HCT116 (cell line): Measurements from ENCODE around the gene SLC1A3. TPM values are rescaled to one million over a fixed set of nuclear protein-coding genes. Genes with fewer than 3 reads are reported as not detected.

Experiments used
- ATAC-seq: fragments of 200-7000 bp; cut with Tn5 transposase; 2 replicates; pipeline ENCODE4 v1.9.1; 2020; ENCODE audit warnings: mild to moderate bottlenecking, moderate library complexity
- BruUV-seq: library from RNA; stranded (reverse); fragments of 400-500 nt; replicated peaks from 2 replicates; lab custom pipeline; 2021; lab: Mats Ljungman, UMichigan
- CTCF ChIA-PET: fragments of 300-600 bp; sonication (Branson Sonifier 250); formaldehyde crosslinking; loops from one replicate; lab custom pipeline; 2021; ENCODE audit warnings: antibody characterized with exemption; lab: Charles Lee
- POLR2A ChIA-PET: fragments of 300-600, 350-600 bp; sonication (Branson Sonifier 250); formaldehyde crosslinking; loops from one replicate; lab custom pipeline; 2021; ENCODE audit warnings: antibody characterized with exemption; lab: Charles Lee
- RAD21 ChIA-PET, 2 experiments: fragments of 300-600 bp; sonication (Branson Sonifier 250); formaldehyde crosslinking; loops; one replicate each; lab custom pipeline; 2023; ENCODE audit warnings: low total read pairs in 2 of 2; ENCODE audit not compliant: uncharacterized antibody in 2 of 2, unreplicated experiment in 2 of 2, low non-redundant PET in 1 of 2; lab: Charles Lee
- DNase-seq: peaks from one replicate; pipeline ENCODE4 v3.0.0-alpha.2; 2010; ENCODE audit warnings: low read depth, low spot score
- H2AFZ ChIP-seq: fragments of 200-600 bp; shearing (Covaris generic), sonication (generic); 2 replicates; pipeline ENCODE4 v1.6.1; 2017; ENCODE audit warnings: low read depth, mixed run types, mixed read lengths, antibody characterized with exemption, low read length; ENCODE audit not compliant: poor library complexity, severe bottlenecking
- H3K27ac ChIP-seq: 2 replicates; pipeline ENCODE4 v1.5.1; 2012; ENCODE audit warnings: low read depth, low read length
- H3K27me3 ChIP-seq: fragments of 200-600 bp; sonication (generic); 2 replicates; pipeline ENCODE4 v1.6.1; 2016; ENCODE audit warnings: mixed run types, low read length, mixed read lengths; ENCODE audit not compliant: insufficient read depth
- H3K36me3 ChIP-seq, 2 experiments: fragments of 200-500 bp in 1 of 2; fragments of 200-600 bp in 1 of 2; sonication (Bioruptor generic) in 1 of 2; sonication (generic) in 1 of 2; 2 replicates each; pipeline versions ENCODE4 v1.5.1 to v1.6.1; 2014 to 2016; ENCODE audit warnings: low read length in 2 of 2, inconsistent platforms in 1 of 2, mixed read lengths in 1 of 2, mixed run types in 1 of 2; ENCODE audit not compliant: insufficient read depth in 2 of 2, control insufficient read depth in 1 of 2
- H3K4me1 ChIP-seq, 2 experiments: fragments of 200-600 bp in 1 of 2; sonication (generic) in 1 of 2; 2 replicates each; pipeline versions ENCODE4 v1.5.1 to v1.6.1; 2012 to 2017; ENCODE audit warnings: low read length in 2 of 2, inconsistent platforms in 1 of 2, mild to moderate bottlenecking in 1 of 2, mixed read lengths in 1 of 2, mixed run types in 1 of 2, moderate library complexity in 1 of 2; ENCODE audit not compliant: insufficient read depth in 2 of 2, control insufficient read depth in 1 of 2
- H3K4me2 ChIP-seq: fragments of 200-600 bp; sonication (generic); 2 replicates; pipeline ENCODE4 v1.6.1; 2017; ENCODE audit warnings: mixed run types, low read length, mixed read lengths
- H3K4me3 ChIP-seq, 2 experiments: fragments of 200-600 bp in 1 of 2; sonication (generic) in 1 of 2; replicated peaks in 1 of 2; 2 replicates each; pipeline ENCODE4 v1.5.1; 2011 to 2016; ENCODE audit warnings: low read length in 2 of 2, control low read depth in 1 of 2, low read depth in 1 of 2, mild to moderate bottlenecking in 1 of 2, mixed read lengths in 1 of 2, mixed run types in 1 of 2
- H3K79me2 ChIP-seq: fragments of 200-600 bp; sonication (generic); 2 replicates; pipeline ENCODE4 v1.6.1; 2017; ENCODE audit warnings: mild to moderate bottlenecking, mixed run types, low read length, moderate library complexity, mixed read lengths; ENCODE audit not compliant: insufficient read depth
- H3K9ac ChIP-seq: fragments of 200-600 bp; sonication (generic); 2 replicates; pipeline ENCODE4 v1.6.1; 2016; ENCODE audit warnings: low read length, mixed read lengths
- H3K9me2 ChIP-seq: fragments of 200-600 bp; sonication (generic), shearing (Covaris generic); 2 replicates; pipeline ENCODE4 v1.6.1; 2017; ENCODE audit warnings: mixed run types, mild to moderate bottlenecking, moderate library complexity; ENCODE audit not compliant: insufficient read depth
- H3K9me3 ChIP-seq, 2 experiments: fragments of 200-500 bp in 1 of 2; fragments of 200-600 bp in 1 of 2; sonication (Bioruptor generic) in 1 of 2; sonication (generic) in 1 of 2; 2 replicates each; pipeline ENCODE4 v1.6.1; 2014 to 2017; ENCODE audit warnings: low read length in 2 of 2, mixed read lengths in 2 of 2, inconsistent platforms in 1 of 2, low read depth in 1 of 2, mild to moderate bottlenecking in 1 of 2, mixed run types in 1 of 2, moderate library complexity in 1 of 2; ENCODE audit not compliant: control insufficient read depth in 1 of 2, insufficient read depth in 1 of 2
- H4K20me1 ChIP-seq: fragments of 200-600 bp; sonication (generic), shearing (Covaris generic); 2 replicates; pipeline ENCODE4 v1.6.1; 2017; ENCODE audit warnings: mixed run types, mild to moderate bottlenecking, moderate library complexity; ENCODE audit not compliant: insufficient read depth
- CBX3 ChIP-seq: IDR thresholded peaks from 2 replicates; pipeline ENCODE4 v1.6.1; 2012; ENCODE audit warnings: low read depth
- CEBPB ChIP-seq: IDR thresholded peaks from 2 replicates; pipeline ENCODE4 v1.6.1; 2012; ENCODE audit warnings: low read depth
- ELF1 ChIP-seq: IDR thresholded peaks from 2 replicates; pipeline ENCODE4 v1.6.1; 2012; ENCODE audit warnings: low read depth, borderline replicate concordance
- EZH2phosphoT487 ChIP-seq: fragments of 200-600 bp; IDR thresholded peaks from 2 replicates; pipeline ENCODE4 v1.6.1; 2018; ENCODE audit warnings: antibody characterized with exemption, borderline replicate concordance
- FOSL1 ChIP-seq: IDR thresholded peaks from 2 replicates; pipeline ENCODE4 v1.6.1; 2012; ENCODE audit warnings: low read depth
- JUND ChIP-seq: IDR thresholded peaks from 2 replicates; pipeline ENCODE4 v1.6.1; 2012
- POLR2A ChIP-seq: IDR thresholded peaks from 2 replicates; pipeline ENCODE4 v1.7.0; 2011; ENCODE audit warnings: borderline replicate concordance; ENCODE audit not compliant: insufficient read depth, insufficient read length; ENCODE audit errors: extremely low read depth
- RAD21 ChIP-seq: IDR thresholded peaks from 2 replicates; pipeline ENCODE4 v1.6.1; 2012; ENCODE audit warnings: low read depth, mild to moderate bottlenecking
- SIN3A ChIP-seq: IDR thresholded peaks from 2 replicates; pipeline ENCODE4 v1.6.1; 2012; ENCODE audit warnings: low read depth
- SP1 ChIP-seq: IDR thresholded peaks from 2 replicates; pipeline ENCODE4 v1.6.1; 2012; ENCODE audit warnings: low read depth
- SRF ChIP-seq: IDR thresholded peaks from 2 replicates; pipeline ENCODE4 v1.6.1; 2012; ENCODE audit warnings: low read depth
- YY1 ChIP-seq: IDR thresholded peaks from 2 replicates; pipeline ENCODE4 v1.6.1; 2011; ENCODE audit warnings: low read length, low read depth, moderate library complexity, mild to moderate bottlenecking; ENCODE audit not compliant: insufficient replicate concordance; ENCODE audit errors: extremely low read depth
- intact Hi-C: fragments of 100-400 bp; cut with micrococcal nuclease; formaldehyde crosslinking; loops from 2 replicates; pipeline ENCODE4 v1.10.0; 2022
- total RNA-seq: library from RNA; stranded (reverse); gene quantifications from one replicate; pipeline ENCODE4 v1.2.1, GENCODE V29; 2021; ENCODE audit not compliant: unreplicated experiment

Gene SLC1A3
- total RNA-seq, 1 experiment from 2014 or later: 12.9 TPM

- H3K4me2 ChIP-seq: no peak overlapping the region
- H2AFZ ChIP-seq: no peak overlapping the region
- no peaks in the 10 kb centered on the region for H3K36me3 ChIP-seq
- ATAC-seq (no peak), DNase-seq (no peak)
- ChIA-PET POLR2A (no interaction called here), RAD21 (no interaction called here), CTCF (no interaction called here)
- no peaks in the 10 kb centered on the region for H4K20me1 ChIP-seq
- H3K4me1 ChIP-seq: peaks cover 5 to 10% of the 10 kb centered on the region in 2 experiments; a peak in 2 of 4 replicates
- H3K79me2 ChIP-seq: no peaks in the 10 kb centered on the region
- intact Hi-C loops: no loop called here
- H3K9me3 ChIP-seq: no peaks in the 10 kb centered on the region
- H3K9me2 ChIP-seq: no peaks in the 10 kb centered on the region
- no peaks in the 10 kb centered on the region for H3K27me3 ChIP-seq
- no peak overlapping the region for H3K27ac ChIP-seq
- no peak overlapping the region for H3K4me3 ChIP-seq
- no TSS peak for BruUV-seq
- no peak for TF ChIP-seq CEBPB
- no peak overlapping the region for H3K9ac ChIP-seq
These were observed 79.4 kb downstream of the SLC1A3 start for GRCh38 chr5:36685631-36686288.

GRCh38 chr5:36686881-36687280, 80.5 kb downstream of the SLC1A3 start:
- H3K4me2 ChIP-seq: no peak overlapping the region
- TF ChIP-seq POLR2A (no peak), EZH2phosphoT487 (no peak), SRF (no peak), RAD21 (no peak), SIN3A (no peak), ELF1 (no peak), FOSL1 (no peak), JUND (no peak), CBX3 (no peak), SP1 (no peak), YY1 (no peak)
- TF ChIP-seq, all 23 proteins: peak for 0
- ATAC-seq: no peak
- no peak for DNase-seq
- H3K9ac ChIP-seq: no peak overlapping the region
- intact Hi-C loops: no loop called here
- RAD21 ChIA-PET: no interaction called here
- POLR2A ChIA-PET: no interaction called here
- H3K79me2 ChIP-seq: no peaks in the 10 kb centered on the region
- no peaks in the 10 kb centered on the region for H4K20me1 ChIP-seq
- CTCF ChIA-PET: no interaction called here
- BruUV-seq: no TSS peak
- no peaks in the 10 kb centered on the region for H3K9me2 ChIP-seq
- H3K9me3 ChIP-seq: no peaks in the 10 kb centered on the region
- H3K36me3 ChIP-seq: no peaks in the 10 kb centered on the region
- H3K4me1 ChIP-seq: peaks cover 8 to 13% of the 10 kb centered on the region in 2 experiments; a peak in 2 of 4 replicates
- H3K4me3 ChIP-seq: no peak overlapping the region
- no peaks in the 10 kb centered on the region for H3K27me3 ChIP-seq
- no peak overlapping the region for H2AFZ ChIP-seq
- H3K27ac ChIP-seq: no peak overlapping the region
